ENCODE measurements around the gene POLR2E. TPM values are rescaled to one million over a fixed set of nuclear protein-coding genes. Genes with fewer than 3 reads are reported as not detected.
A peak's percentile ranks its signal among the peaks of the same experiment; 100 is the strongest.

The POLR2E gene
- total RNA-seq, 1 donor from 2014 or later = 265 TPM

DNA sequence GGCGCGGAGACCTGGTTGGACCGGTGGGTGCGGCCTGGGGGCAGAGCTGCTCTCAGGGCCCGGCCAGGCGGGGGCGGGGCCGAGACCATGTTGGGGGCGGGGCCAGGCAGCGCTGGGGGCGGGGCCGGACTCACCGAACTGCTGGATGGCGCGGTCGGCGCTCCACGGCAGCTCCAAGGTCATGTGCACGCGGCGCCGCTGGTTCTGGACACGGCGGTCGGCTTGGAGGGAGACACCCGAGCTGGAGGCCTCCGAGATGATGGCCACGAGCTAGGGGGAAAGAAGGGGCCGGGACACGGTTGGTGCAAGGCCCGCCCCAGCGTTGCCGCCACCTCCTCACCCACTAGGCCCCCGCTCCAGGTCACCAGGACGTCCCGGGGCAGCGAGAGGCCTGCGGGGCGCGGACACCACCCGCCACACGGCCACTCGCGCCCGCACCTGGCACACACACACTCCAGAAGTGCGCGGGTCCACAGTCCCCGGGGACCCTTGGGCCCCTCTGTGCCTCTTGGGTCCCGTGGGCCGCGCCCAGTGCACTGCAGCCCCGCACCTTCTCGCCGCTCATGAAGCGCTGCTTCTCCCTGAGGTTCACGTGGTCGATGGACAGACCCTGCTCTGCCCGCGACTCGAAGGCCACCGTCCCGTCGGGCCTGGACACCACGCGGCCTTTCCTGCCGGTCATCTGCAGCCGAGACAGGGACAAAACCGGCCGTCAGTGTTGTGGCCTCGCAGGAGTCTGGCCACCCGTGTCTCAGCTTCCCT, 17.3 kb upstream of the POLR2E start:
- peaks cover 4% of the 10 kb centered on the region for H3K36me3 Mint-ChIP-seq (ENCODE audit: low read depth)
- H3K9me3 Mint-ChIP-seq = no peaks in the 10 kb centered on the region
- H3K27me3 Mint-ChIP-seq (ENCODE audit: insufficient read depth) = no peaks in the 10 kb centered on the region
- H3K4me3 Mint-ChIP-seq = no peak overlapping the region
- H3K4me1 Mint-ChIP-seq (ENCODE audit: low read depth) = no peaks in the 10 kb centered on the region
- no peak for DNase-seq (ENCODE audit: low spot score)
- intact Hi-C loops (cut with micrococcal nuclease) = no loop called here
- H3K27ac Mint-ChIP-seq = no peak overlapping the region

DNA sequence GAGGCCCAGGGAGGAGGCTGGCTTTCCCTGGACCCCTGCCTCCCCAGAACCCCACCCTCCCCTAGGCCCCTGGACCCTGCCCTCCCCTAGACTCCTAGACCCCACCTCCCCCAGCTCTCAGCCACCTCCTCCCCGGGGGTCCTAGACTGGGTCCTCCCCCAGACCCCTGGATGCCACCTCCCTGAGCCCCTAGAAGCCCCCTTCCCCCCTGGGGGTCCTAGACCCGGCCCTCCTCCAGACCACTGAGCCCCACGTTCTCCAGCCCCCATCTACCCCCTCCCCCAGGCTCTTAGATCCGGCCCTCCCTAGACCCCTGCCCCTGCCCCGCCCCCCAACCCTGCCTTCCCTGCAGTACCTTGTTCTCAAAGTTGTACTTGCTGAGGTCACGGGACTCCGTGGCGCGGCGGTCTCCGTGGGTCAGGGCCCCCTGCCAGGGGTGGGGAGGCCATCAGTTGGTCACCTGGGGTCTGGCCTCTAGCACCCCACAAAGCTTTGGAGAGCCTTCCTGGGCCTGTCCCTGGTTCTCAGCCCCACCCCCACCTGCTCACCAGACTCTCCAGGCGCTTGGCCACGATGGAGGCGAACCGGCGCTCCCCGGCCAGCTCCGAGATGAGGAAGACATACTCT, 16.6 kb upstream of the POLR2E start:
- intact Hi-C loops (cut with micrococcal nuclease) = no loop called here
- Mint-ChIP-seq H3K9me3 (no peaks in the 10 kb centered on the region), H3K27ac (no peak overlapping the region), H3K27me3 (ENCODE audit: insufficient read depth) (no peaks in the 10 kb centered on the region), H3K4me3 (no peak overlapping the region), H3K4me1 (ENCODE audit: low read depth) (no peaks in the 10 kb centered on the region), H3K36me3 (ENCODE audit: low read depth) (peaks cover 6% of the 10 kb centered on the region)
- no peak for DNase-seq (ENCODE audit: low spot score)

DNA sequence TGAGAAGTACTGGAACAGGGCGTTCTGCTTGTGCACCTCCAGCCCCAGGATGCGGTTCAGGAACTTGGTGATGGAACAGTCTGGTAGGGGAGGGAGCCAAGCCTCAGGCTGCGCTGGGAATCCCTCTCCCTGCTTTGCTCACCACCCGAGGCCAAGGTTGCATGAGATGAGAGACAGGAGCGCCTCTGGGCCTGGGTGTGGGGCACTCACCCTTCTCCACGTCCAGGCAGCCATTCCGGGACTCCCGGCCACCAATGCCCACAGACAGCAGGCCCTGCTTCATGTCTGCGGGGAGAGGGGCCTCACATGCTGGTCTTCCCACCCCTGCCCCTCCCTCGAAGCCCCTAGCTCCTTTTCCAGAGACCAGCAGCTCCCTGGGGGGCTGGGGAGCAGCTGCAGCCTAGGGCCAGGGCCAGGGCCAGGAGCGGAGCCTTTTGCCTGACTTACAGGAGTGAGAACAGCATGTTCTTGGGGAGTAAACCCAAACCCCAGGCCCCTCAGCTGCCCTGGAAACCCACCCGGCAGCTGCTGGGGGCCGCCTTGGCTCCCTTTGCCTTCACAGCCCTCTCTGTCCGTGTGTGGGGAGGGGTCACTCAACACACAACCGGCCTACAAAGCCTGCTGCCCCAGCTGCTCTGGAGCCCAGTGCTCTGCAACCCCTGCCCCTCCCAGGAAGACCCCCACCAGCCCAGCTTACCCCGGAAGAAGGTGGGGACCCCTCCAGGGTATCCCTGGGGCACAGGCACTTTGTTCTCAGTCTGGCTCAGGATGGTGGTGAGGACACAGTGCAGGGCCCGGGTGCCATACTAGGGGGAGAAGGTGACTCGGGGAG, 15.8 kb upstream of the POLR2E start:
- H3K27me3 Mint-ChIP-seq (ENCODE audit: insufficient read depth) = no peaks in the 10 kb centered on the region
- peaks cover 9% of the 10 kb centered on the region for H3K36me3 Mint-ChIP-seq (ENCODE audit: low read depth)
- no peak overlapping the region for H3K4me3 Mint-ChIP-seq
- H3K27ac Mint-ChIP-seq = no peak overlapping the region
- intact Hi-C loops (cut with micrococcal nuclease) = no loop called here
- H3K4me1 Mint-ChIP-seq (ENCODE audit: low read depth) = no peaks in the 10 kb centered on the region
- no peaks in the 10 kb centered on the region for H3K9me3 Mint-ChIP-seq
- DNase-seq (ENCODE audit: low spot score) = no peak

DNA sequence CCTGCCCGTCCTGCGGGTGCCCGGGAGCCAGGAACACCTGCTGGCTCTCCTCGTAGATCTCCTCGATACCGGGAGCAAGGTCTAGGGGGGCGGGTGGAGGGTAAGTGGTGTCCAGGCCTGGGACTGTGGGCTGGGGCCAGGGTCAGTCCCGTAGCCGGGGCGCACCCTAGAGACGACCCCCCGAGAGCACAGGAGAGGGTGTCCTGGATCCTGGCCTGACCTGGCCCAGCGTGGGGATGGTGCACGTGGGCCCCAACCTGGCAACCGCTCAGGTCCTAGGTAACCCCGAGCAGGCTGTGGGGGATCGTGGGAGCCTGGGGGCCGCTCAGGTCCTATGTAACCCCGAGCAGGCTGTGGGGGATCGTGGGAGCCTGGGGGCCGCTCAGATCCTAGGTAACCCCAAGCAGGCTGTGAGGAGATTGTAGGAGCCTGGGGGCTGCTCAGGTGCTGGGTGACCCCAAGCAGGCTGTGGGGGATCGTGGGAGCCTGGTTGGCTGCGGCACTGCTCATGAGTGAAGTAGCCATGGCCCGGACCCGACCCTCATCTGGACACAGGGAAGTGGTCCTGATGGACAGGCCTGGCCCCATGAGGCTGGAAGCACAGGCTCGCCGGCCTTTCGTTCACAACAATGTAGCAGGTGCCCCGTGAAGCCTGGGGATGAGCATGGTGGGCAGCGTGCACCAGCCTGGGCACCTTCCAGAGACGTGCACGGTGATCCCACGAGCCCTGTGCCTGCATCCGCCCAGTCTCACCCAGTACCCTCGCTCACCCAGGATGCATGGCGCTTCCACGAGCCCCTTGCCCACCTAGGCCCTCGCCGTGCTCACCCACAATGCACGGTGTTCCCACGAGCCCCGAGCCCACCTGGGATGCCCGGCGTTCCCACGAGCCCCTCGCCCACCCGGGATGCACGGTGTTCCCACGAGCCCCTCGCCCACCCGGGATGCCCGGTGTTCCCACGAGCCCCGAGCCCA, 14.8 kb upstream of the POLR2E start:
- no peak overlapping the region for H3K4me3 Mint-ChIP-seq

DNA sequence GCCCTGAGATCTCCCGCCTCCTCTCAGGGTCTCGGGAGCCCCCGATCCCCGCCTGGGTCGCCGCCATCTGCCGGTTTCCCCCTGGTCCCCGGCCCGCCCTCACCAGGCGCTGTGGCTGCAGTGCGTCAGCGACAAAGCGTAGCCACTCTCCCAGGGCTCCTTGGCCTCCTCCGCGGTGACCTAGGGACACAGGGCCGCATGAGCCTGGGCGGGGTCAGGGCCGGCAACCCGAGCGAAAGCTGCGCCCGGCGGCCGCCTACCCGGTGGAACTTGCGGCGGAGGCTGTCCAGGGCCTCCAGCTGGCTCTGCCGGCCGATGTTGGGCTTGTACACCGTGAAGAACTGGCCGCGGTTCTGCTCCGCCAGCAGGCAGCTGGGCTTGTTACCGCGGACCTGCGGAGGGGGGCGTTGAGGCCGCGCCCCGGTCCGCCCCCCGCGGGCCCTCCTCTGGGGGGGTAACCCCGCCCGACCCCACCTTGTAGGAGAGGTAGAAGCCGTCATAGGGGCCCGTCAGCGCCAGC, 13.9 kb upstream of the POLR2E start:
- no peak for DNase-seq (ENCODE audit: low spot score)
- intact Hi-C loops (cut with micrococcal nuclease) = no loop called here
- no peaks in the 10 kb centered on the region for H3K4me1 Mint-ChIP-seq (ENCODE audit: low read depth)
- no peaks in the 10 kb centered on the region for H3K27me3 Mint-ChIP-seq (ENCODE audit: insufficient read depth)
- H3K27ac Mint-ChIP-seq = no peak overlapping the region
- no peak overlapping the region for H3K4me3 Mint-ChIP-seq
- H3K9me3 Mint-ChIP-seq = no peaks in the 10 kb centered on the region
- H3K36me3 Mint-ChIP-seq (ENCODE audit: low read depth) = peaks cover 9% of the 10 kb centered on the region

More for the DNA sequence above, 14.8 kb upstream of the POLR2E start:
- no peaks in the 10 kb centered on the region for H3K27me3 Mint-ChIP-seq (ENCODE audit: insufficient read depth)
- H3K36me3 Mint-ChIP-seq (ENCODE audit: low read depth) = peaks cover 9% of the 10 kb centered on the region
- no peaks in the 10 kb centered on the region for H3K9me3 Mint-ChIP-seq
- H3K27ac Mint-ChIP-seq = no peak overlapping the region
- intact Hi-C loops (cut with micrococcal nuclease) = no loop called here
- no peaks in the 10 kb centered on the region for H3K4me1 Mint-ChIP-seq (ENCODE audit: low read depth)
- DNase-seq (ENCODE audit: low spot score) = no peak

DNA sequence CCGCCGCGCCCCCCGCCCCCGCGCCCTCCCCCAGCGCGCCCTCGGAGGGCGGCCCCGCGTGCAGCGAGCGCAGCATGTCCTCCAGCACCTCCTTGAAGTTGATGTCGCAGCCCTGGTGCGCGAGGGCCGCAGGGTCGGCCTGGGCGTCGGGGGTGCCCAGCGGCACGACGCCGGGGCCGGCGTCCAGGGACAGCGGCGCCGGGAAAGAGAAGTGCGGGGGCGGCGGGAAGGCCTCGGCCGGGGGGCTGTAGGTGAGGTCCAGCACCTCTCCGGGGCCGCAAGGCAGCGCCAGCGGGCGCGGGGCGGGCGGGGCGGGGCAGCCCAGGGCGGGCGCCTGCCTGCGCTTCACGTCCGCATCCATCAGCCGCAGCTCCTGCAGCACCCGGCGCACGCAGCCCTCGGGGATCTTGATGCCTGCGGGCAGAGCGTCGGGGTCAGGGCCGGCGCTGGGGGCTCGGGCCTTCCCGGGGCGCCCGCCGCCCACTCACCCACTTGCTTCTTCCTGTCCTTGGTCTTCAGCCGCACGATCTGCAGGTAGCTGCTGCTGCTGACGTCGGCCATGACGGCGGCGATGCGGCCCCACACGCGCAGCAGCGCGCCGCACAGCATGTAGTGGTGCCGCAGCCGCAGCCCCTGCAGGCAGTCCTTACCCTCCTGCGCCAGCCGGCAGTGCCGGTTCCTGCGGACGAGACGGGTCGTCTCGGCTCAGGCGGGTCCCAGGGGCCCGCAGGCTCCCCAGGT, 13.3 kb upstream of the POLR2E start:
- H3K4me1 Mint-ChIP-seq (ENCODE audit: low read depth) = no peaks in the 10 kb centered on the region
- H3K9me3 Mint-ChIP-seq = no peaks in the 10 kb centered on the region
- H3K4me3 Mint-ChIP-seq = no peak overlapping the region
- no peak overlapping the region for H3K27ac Mint-ChIP-seq
- intact Hi-C loops (cut with micrococcal nuclease) = no loop called here
- peaks cover 9% of the 10 kb centered on the region for H3K36me3 Mint-ChIP-seq (ENCODE audit: low read depth)
- no peak for DNase-seq (ENCODE audit: low spot score)
- no peaks in the 10 kb centered on the region for H3K27me3 Mint-ChIP-seq (ENCODE audit: insufficient read depth)

DNA sequence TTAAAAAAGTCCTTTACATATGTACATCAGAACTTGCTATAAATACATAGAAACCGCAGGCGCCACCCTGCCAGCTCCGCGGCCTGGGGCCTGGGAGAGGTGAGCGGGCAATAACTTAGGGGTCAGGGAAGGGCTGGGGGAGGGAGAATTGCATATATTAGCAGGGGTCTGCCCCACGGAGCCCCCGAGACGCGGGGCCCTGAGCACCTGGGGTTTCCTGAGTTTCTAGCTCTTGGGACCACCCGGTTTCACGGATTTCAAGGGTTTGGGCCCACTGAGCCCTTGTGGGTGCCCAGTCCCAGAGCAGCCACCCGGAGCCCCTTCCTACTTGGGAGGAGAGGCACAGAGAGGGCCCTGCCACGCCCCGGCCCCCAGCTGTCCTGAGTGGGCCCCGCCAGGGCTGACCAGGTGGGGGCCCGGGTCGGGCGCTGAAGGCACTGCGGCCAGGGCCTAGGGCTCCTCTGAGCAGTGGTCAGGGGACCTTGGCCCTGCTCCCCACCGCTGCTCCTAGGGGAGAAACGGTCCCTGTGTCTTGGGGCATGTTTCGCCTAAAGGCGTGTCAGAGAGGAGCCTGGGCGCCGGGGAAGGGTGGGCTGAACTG, 12.6 kb upstream of the POLR2E start:
- Mint-ChIP-seq H3K36me3 (ENCODE audit: low read depth) (peaks cover 9% of the 10 kb centered on the region), H3K27ac (no peak overlapping the region), H3K9me3 (no peaks in the 10 kb centered on the region), H3K4me3 (no peak overlapping the region), H3K27me3 (ENCODE audit: insufficient read depth) (no peaks in the 10 kb centered on the region), H3K4me1 (ENCODE audit: low read depth) (peaks cover 2% of the 10 kb centered on the region)
- no peak for DNase-seq (ENCODE audit: low spot score)
- intact Hi-C loops (cut with micrococcal nuclease) = no loop called here

DNA sequence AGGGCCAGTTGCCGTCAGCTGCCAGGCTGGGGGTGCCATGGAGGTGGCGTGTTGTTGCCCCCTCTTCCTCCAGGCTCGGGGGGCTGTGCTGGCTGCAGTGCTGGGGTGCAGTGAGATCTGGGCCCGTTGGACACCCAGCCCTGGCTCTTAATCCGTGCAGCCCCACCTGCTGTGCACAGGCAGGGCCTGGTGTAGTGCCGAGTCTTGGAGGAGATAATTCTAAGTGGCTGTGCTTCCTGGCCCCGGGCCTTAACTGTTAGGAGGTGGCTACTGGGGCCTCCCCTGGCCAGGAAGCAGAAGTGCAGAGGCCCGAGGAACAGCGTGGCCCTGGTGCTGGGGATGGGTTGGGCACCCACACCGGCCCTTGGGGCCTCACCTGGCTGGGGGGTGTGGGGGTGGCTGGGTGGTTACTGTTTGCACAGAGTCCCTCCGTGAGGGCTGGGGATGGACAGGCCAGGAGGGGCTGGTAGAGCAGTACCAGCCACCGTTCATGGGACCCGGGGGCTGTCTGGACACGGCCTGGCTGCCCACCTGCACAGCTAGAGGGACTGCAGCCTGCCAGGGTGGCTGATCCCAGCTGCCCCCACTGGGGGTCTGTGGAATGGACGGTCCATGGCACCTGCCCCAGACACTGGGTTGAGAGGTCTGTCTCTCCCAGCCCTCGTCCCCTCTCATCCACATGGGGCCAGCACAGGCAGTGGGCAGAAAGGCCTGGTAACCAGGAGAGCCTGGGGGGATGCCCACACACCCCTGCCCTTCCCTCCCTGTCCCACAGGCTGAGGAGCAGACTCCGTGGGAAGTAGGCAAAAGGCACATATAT, 11.9 kb upstream of the POLR2E start:
- H3K27me3 Mint-ChIP-seq (ENCODE audit: insufficient read depth) = no peaks in the 10 kb centered on the region

DNA sequence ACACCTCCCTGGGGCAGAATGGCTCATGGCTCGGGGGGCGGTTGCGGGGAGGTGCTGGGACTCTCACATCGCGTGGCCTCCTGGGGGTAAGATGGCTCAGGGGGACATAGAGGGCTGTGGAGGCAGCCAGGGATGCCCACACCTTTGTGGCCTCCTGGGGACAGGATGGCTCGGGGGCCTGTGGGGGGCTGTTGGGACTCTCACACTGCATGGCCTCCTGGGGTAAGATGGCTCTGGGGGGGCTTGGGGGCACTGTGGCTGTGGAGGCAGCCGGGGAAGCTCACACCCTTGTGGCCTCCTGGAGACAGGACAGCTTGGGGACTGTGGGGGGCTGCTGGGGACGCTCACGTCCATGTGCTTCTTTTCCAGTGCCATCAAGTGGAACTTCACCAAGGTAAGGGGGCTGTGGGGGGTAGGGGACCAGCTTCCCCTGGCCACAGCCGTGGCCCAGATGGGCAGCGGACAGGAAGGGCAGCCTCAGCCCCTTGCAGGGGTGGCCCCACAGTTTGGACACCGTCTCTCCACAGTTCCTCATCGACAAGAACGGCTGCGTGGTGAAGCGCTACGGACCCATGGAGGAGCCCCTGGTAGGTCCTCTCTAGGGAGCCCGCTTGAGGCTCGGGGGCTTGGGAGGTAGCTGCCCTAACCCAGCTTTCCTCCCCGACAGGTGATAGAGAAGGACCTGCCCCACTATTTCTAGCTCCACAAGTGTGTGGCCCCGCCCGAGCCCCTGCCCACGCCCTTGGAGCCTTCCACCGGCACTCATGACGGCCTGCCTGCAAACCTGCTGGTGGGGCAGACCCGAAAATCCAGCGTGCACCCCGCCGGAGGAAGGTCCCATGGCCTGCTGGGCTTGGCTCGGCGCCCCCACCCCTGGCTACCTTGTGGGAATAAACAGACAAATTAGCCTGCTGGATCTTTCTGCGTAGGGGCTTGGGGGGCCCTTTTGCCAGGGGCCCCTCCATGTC, 11.0 kb upstream of the POLR2E start:
- Mint-ChIP-seq H3K27ac (peak overlapping the region; percentile 55), H3K27me3 (ENCODE audit: insufficient read depth) (no peaks in the 10 kb centered on the region), H3K4me1 (ENCODE audit: low read depth) (peaks cover 16% of the 10 kb centered on the region), H3K4me3 (peak overlapping the region; percentile 57), H3K36me3 (ENCODE audit: low read depth) (peaks cover 9% of the 10 kb centered on the region), H3K9me3 (no peaks in the 10 kb centered on the region)
- no peak for DNase-seq (ENCODE audit: low spot score)
- intact Hi-C loops (cut with micrococcal nuclease) = no loop called here

More for the DNA sequence above, 11.9 kb upstream of the POLR2E start:
- Mint-ChIP-seq H3K4me3 (peak overlapping the region; percentile 42), H3K27ac (peak overlapping the region; percentile 55), H3K4me1 (ENCODE audit: low read depth) (peaks cover 7% of the 10 kb centered on the region), H3K9me3 (no peaks in the 10 kb centered on the region), H3K36me3 (ENCODE audit: low read depth) (peaks cover 9% of the 10 kb centered on the region)
- intact Hi-C loops (cut with micrococcal nuclease) = no loop called here
- DNase-seq (ENCODE audit: low spot score) = no peak

All from activated T-helper 1 cell treated with anti-CD3 and anti-CD28 coated beads, Interleukin-12 subunit alpha, Interleukin-12 subunit beta, Interleukin-2, Interleukin-4 antibody, amounts not matched to agents 30 ng/mL and 10 ng/mL and 1 ng/mL, durations not matched to agents 14 hours and 24 hours and 36 hours (primary cell).